NCI-H1105 (cell line): ENCODE measurements around the gene LHX8.
"Not testable (repeated sequence)": the region's sequence is repeated elsewhere in the genome, so short reads cannot be mapped to it uniquely, and the experiment has no call there.

ENCODE experiments used
- DNase-seq: peaks from one replicate; lab custom pipeline; 2025; lab: John Stamatoyannopoulos, UW

The LHX8 gene

GRCh38 chr1:75133750-75134646, at the start of gene LHX8:
LHX8 (plus strand) TSS chr1:75134388; CDS start chr1:75136615, 2,227 bp downstream.
- no peak for DNase-seq

GRCh38 chr1:75085931-75086330, 48.3 kb upstream of the LHX8 start:
- no peak for DNase-seq

GRCh38 chr1:75087278-75087677, 46.9 kb upstream of the LHX8 start:
- no peak for DNase-seq

GRCh38 chr1:75092141-75092540, 42.0 kb upstream of the LHX8 start:
- no peak for DNase-seq

DNA sequence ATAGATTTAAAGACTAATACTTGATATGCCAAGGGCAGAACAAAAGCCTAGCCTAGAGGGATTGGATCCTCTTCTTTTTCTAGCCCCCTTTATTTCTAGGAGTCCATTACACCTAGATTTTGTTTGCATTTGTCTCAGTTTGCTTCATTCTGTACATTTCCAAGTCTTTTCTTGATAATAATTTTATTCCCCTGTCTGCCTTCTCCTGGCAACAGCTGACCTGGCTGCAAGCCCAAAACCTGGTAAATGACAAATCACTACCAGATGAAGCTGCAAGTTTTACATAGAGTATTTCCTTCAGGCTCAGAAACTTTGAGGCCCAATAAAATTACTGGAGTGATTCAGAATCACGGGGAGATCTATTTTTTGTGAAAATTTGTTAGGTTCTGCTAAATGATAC, 36.5 kb upstream of the LHX8 start:
- peak; percentile 2 for DNase-seq

GRCh38 chr1:75099581-75099980, 34.6 kb upstream of the LHX8 start:
- DNase-seq: no peak

GRCh38 chr1:75100481-75101092, 33.6 kb upstream of the LHX8 start:
- DNase-seq: no peak

GRCh38 chr1:75112362-75112951, 21.7 kb upstream of the LHX8 start:
- not testable (repeated sequence) for DNase-seq

DNA sequence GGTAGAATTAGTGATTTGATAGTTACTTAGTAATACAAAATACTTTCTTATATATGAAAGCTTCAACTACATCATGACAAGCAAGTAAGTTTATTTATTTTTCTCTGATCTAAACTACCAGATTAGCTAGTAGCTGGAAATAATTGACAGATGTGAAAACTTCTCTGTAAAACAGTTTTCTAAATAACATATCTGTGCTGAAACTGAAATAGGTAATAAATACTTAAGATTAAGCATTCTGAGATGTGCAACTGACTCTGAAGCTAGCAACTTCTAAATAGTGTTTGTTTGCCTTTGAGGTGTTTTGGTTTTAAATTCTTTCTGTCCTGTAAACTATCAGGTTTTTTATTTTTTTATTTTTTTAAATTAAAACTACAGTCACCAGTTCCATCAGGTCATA, 18.5 kb upstream of the LHX8 start:
- no peak for DNase-seq

DNA sequence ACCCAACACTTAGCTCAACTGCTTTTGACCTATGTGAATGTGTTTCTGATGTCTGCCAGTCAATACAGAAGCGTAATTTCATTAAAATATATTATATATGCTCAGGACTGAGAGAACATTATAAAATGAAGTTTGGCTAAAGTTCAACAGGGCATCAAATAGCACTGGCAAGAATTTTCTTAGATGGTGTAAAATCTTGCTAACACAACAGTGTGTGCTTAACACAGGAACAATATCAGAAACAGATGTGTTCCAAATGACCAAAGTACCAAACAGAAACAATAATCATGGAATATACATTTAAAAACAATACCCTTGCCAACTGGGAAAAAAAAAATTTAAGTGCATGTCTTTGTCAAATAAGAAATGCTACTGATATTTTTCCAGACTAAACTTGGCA, 10.4 kb upstream of the LHX8 start:
- DNase-seq: no peak

DNA sequence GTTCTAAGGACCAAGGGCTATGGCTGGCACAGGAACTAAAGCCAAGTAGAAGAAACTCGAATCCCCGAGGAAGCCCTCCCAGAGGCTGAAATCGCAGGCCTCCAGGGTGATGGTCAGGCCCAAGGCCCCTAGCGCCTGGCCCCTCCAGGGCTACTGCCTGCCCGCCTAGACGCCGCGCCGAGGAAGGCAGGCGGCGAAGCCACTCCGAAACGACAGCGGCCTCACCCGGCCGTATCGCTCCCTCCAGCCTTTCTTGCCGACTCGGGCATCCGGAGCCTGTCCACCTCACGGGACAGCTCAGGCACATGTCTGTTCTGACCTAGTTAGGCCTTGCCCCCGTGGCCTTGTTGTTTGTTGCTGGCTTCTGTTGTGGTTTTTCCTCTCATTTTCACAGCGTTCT, 9.7 kb upstream of the LHX8 start:
- no peak for DNase-seq

DNA sequence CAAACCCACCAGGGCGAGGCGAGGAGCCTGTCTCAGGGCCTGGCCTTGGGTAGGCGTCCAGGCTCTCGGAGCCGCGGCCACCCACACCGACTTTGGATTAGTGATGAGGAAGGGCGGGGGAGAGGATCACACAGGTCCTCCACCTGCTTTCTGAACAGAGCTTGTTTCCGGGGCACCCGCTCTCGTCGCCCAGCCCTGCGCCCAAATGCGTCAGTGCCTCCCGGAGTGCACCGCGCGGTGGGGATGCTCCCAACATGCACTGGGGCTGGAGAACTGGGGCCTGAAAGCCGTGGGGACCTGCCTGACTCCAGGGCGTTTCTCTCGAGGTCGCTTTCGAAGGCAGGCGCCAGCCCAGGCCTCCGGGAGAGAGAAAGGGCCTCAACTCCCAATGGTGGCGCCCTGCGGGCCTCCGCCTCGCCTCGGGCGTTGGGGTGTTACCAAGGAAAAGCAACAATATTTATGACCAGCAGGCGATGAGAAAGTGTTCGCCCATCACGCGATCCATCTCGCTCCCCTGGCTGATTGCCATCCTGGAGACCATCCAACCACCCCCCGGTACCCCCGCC, 8.9 kb upstream of the LHX8 start:
- no peak for DNase-seq

- no peak for DNase-seq
These were observed 7.5 kb upstream of the LHX8 start for GRCh38 chr1:75126611-75127101.

DNA sequence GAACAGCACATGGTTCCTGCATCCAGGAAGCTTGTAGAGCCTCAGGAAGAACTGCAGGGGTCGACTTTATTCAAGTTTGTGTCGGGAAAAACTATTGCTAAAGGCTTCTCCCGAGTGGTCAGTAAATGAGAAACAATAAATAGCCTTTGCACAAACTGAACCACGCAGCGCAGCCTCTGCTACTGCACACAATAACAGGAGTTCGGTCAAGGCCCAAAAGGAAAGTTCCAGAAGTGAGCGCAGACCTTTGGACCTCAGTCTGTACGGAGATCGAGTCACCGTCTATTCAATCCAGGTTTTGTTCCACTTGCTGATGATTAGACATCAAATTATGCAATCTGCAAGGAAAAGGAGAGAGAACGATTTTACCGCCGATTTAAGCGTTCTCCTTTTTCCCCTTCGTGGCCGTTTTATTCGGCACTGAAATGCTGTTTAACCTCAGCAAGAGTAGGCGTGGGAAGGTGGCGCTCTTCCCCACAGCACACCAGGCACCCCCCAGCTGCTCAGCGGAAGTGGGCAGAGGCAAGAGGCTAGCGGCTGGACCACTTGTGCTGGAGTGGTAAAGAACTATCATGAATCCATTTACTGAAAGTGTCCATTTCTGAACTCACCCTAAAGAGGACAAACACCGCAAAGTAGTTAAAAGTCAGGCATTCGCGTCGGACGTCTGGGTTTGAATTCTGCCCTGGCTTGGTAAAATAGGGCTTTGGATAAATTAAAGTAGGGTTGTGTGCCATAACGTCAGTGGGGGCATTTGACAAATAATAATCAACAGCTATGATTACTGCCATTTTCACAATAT, 6.1 kb upstream of the LHX8 start:
- no peak for DNase-seq

GRCh38 chr1:75129660-75129982, 4.6 kb upstream of the LHX8 start:
- DNase-seq: no peak

GRCh38 chr1:75129983-75130789, 4.0 kb upstream of the LHX8 start:
- no peak for DNase-seq

DNA sequence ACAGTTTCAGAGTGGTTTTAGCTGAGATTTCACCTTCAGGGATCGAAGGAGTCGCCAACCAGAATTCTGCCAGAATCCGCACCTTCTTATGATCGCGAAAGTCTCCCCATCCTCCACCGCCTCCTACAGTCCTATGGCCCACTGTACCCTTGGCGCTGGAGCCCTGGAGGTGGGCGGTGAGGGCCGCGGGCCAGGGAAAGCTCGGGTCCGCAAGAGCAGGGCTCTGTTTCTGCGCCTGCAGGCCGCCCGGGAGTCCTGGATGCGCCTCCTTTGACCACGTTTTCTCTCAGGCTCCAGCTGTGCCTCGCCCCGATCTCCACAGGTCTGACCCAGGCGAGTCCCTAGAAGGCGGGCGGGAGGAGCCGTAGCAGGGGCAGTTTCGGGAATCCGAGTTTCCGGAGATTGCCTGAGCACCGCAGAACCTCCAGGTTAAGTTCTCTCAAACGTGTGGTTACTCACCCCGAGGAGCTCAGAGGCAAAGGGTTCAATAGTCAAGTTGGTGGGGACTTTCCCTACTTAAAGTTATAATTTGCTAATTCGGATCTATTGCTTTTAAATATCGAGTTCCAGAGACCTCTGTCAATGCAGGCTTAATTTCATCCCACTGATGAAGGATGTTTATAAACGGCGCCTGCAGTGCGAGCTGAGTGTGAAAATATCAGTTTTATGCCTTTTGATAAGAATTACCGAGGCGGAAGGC, 3.2 kb upstream of the LHX8 start:
- no peak for DNase-seq

GRCh38 chr1:75131565-75132241, 2.5 kb upstream of the LHX8 start:
- no peak for DNase-seq

DNA sequence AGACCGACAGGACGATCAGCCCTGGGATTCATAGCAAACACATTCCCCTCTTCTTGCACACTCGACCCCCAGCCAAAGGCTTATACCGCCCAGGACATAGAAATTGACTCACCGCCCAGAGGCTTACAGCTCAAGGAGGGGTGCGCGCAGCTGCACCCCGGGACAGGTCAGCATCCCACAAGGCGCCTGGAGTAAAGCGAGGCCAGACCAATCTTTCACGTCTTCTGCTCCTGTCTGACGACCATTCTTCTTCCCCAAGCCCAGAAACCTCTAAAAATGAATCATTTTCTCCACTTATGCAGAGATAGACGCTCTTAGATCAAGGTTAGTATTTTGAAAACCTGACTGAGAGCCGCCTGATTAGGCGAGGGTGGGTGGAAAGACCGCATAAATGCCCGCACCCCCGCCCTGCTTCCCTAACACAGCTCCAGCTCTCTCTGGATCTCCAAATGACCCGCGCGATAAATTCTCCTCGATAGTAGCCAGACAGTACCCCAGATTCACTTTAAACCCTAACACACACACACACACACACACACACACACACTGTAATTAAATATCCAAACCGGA, 1.9 kb upstream of the LHX8 start:
- DNase-seq: no peak
